SU-DHL-6 (cell line): Measurements from ENCODE around the gene IGFBP6.

Experiments used
- H2AFZ ChIP-seq: fragments of 200-600 bp; sonication (generic); 2 replicates; pipeline ENCODE4 v1.6.1; 2014; ENCODE audit warnings: low read depth, mild to moderate bottlenecking, moderate library complexity, mixed read lengths, antibody characterized with exemption, low read length; ENCODE audit not compliant: severe bottlenecking
- H3F3A ChIP-seq: fragments of 200-600 bp; shearing (Covaris generic); 2 replicates; pipeline ENCODE4 v1.6.0; 2016; ENCODE audit warnings: antibody characterized with exemption, mild to moderate bottlenecking; ENCODE audit not compliant: insufficient read depth
- H3K27ac ChIP-seq: fragments of 200-600 bp; sonication (generic); 2 replicates; pipeline ENCODE4 v1.5.1; 2016; ENCODE audit warnings: low read depth, mild to moderate bottlenecking, low read length, moderate library complexity, mixed read lengths
- H3K27me3 ChIP-seq: fragments of 200-600 bp; sonication (generic), shearing (Covaris generic); 2 replicates; pipeline ENCODE4 v1.6.0; 2014; ENCODE audit warnings: mild to moderate bottlenecking, low read length
- H3K36me3 ChIP-seq: fragments of 200-600 bp; sonication (generic); 2 replicates; pipeline ENCODE4 v1.6.1; 2014; ENCODE audit warnings: mild to moderate bottlenecking, low read length, mixed read lengths
- H3K4me2 ChIP-seq: fragments of 300-600, 200-600 bp; shearing (Covaris generic), sonication (generic); 2 replicates; pipeline ENCODE4 v1.6.0; 2014; ENCODE audit warnings: low read length, low read depth, mild to moderate bottlenecking; ENCODE audit not compliant: poor library complexity, severe bottlenecking
- H3K4me3 ChIP-seq: fragments of 200-600 bp; sonication (generic); 2 replicates; pipeline ENCODE4 v1.5.1; 2014; ENCODE audit warnings: antibody characterized with exemption, low read length, mild to moderate bottlenecking, mixed read lengths; ENCODE audit not compliant: insufficient read depth, poor library complexity, severe bottlenecking
- H3K79me2 ChIP-seq: fragments of 200-600 bp; sonication (generic); 2 replicates; pipeline ENCODE4 v1.6.1; 2014; ENCODE audit warnings: mild to moderate bottlenecking, low read length, moderate library complexity; ENCODE audit not compliant: insufficient read depth
- H3K9ac ChIP-seq: fragments of 200-600 bp; sonication (generic); 2 replicates; pipeline ENCODE4 v1.7.0; 2014; ENCODE audit warnings: mild to moderate bottlenecking, low read length
- H3K9me2 ChIP-seq: fragments of 200-600 bp; sonication (generic); replicated peaks from 2 replicates; pipeline ENCODE4 v1.6.1; 2014; ENCODE audit warnings: low read length; ENCODE audit not compliant: insufficient read depth
- H3K9me3 ChIP-seq: fragments of 200-600 bp; sonication (generic); 2 replicates; pipeline ENCODE4 v1.6.1; 2014; ENCODE audit warnings: low read length, mixed read lengths; ENCODE audit not compliant: insufficient read depth
- H4K20me1 ChIP-seq: fragments of 200-600 bp; sonication (generic); 2 replicates; pipeline ENCODE4 v1.6.1; 2014; ENCODE audit warnings: low read depth, mild to moderate bottlenecking, antibody characterized with exemption, low read length, moderate library complexity, mixed read lengths
- CTCF ChIP-seq: fragments of 200-600 bp; sonication (generic); IDR thresholded peaks from one replicate; pipeline ENCODE4 v1.5.1; 2017; ENCODE audit warnings: antibody characterized with exemption, mild to moderate bottlenecking, low read length, moderate library complexity; ENCODE audit not compliant: insufficient read depth, poor library complexity, severe bottlenecking
- EZH2phosphoT487 ChIP-seq: fragments of 200-600 bp; sonication (generic), shearing (Covaris generic); conservative IDR thresholded peaks from 2 replicates; pipeline ENCODE4 v1.6.1; 2018; ENCODE audit warnings: mild to moderate bottlenecking, antibody characterized with exemption, low read length, moderate library complexity, mixed read lengths

IGFBP6 gene

GRCh38 chr12:53059434-53060063, 37.9 kb upstream of the IGFBP6 start:
- H3K27me3 ChIP-seq = no peaks in the 10 kb centered on the region
- H3K4me3 ChIP-seq = no peak overlapping the region
- H3K79me2 ChIP-seq = no peaks in the 10 kb centered on the region
- H4K20me1 ChIP-seq = no peaks in the 10 kb centered on the region
- no peak overlapping the region for H2AFZ ChIP-seq
- no peaks in the 10 kb centered on the region for H3K9me2 ChIP-seq
- TF ChIP-seq CTCF = no peak
- TF ChIP-seq EZH2phosphoT487 = no peak
- H3K27ac ChIP-seq = no peak overlapping the region
- no peaks in the 10 kb centered on the region for H3K9me3 ChIP-seq
- H3K36me3 ChIP-seq = no peaks in the 10 kb centered on the region
- H3K9ac ChIP-seq = no peak overlapping the region
- H3F3A ChIP-seq = peaks cover 6% of the 10 kb centered on the region; the same call in 1 of the 2 replicates
- H3K4me2 ChIP-seq = no peak overlapping the region

- H3K27ac ChIP-seq = no peak overlapping the region
Measured at GRCh38 chr12:53060064-53060720, 37.3 kb upstream of the IGFBP6 start.

GRCh38 chr12:53060721-53061276, 36.7 kb upstream of the IGFBP6 start:
- Histone ChIP-seq H3K27me3 (no peaks in the 10 kb centered on the region), H3K36me3 (no peaks in the 10 kb centered on the region), H4K20me1 (no peaks in the 10 kb centered on the region), H3K9ac (no peak overlapping the region), H3K79me2 (no peaks in the 10 kb centered on the region), H3K9me3 (no peaks in the 10 kb centered on the region), H3F3A (peaks cover 6% of the 10 kb centered on the region; the same call in 1 of the 2 replicates), H3K9me2 (no peaks in the 10 kb centered on the region), H2AFZ (no peak overlapping the region), H3K27ac (no peak overlapping the region), H3K4me3 (no peak overlapping the region), H3K4me2 (no peak overlapping the region)
- TF ChIP-seq EZH2phosphoT487 = no peak
- TF ChIP-seq CTCF = no peak

More at GRCh38 chr12:53060064-53060720, 37.3 kb upstream of the IGFBP6 start:
- H3K27me3 ChIP-seq = no peaks in the 10 kb centered on the region
- no peak for TF ChIP-seq CTCF
- TF ChIP-seq EZH2phosphoT487 = no peak
- no peaks in the 10 kb centered on the region for H3K36me3 ChIP-seq
- H3K9ac ChIP-seq = no peak overlapping the region
- H4K20me1 ChIP-seq = no peaks in the 10 kb centered on the region
- H3F3A ChIP-seq = peaks cover 6% of the 10 kb centered on the region; the same call in 1 of the 2 replicates
- H3K9me2 ChIP-seq = no peaks in the 10 kb centered on the region
- H2AFZ ChIP-seq = no peak overlapping the region
- no peaks in the 10 kb centered on the region for H3K9me3 ChIP-seq
- H3K79me2 ChIP-seq = no peaks in the 10 kb centered on the region
- H3K4me3 ChIP-seq = no peak overlapping the region
- no peak overlapping the region for H3K4me2 ChIP-seq
